ENCODE measurements around the gene PRRC2B.

DNA sequence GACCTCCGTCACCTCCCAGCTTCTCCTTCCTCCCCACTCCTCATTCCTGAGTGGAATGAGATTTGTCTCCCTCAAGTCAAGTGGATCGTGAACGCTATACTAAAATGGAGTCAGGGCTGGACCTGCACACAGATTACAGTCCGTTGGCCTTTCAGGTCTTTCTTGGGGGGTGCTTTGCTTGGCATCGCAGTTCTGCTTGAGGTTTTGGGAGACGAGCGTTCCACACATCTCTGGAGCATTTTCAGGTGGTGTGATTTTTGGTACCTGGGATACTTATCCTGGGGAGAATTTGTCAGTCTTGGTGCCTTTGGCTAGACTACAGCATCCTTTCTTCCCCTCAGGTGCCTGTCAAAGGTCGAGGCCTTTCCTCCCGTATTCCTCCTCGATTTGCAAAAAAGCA is 85.0 kb downstream of the PRRC2B start:
- no peak for TF ChIP-seq EZH2 (IDR thresholded peaks at IDR 0.05; ENCODE audit: insufficient read depth, poor library complexity, severe bottlenecking)
- no peak for TF ChIP-seq EZH2phosphoT487 (IDR thresholded peaks at IDR 0.05; ENCODE audit: insufficient read depth, low read depth)
